ENCODE measurements around the gene SCO1.
A peak's percentile ranks its signal among the peaks of the same experiment; 100 is the strongest.

SCO1 gene

GRCh38 chr17:10653987-10654386, 43.3 kb downstream of the SCO1 start:
- H3K4me3 ChIP-seq (ENCODE audit: low read depth, low read length): no peak overlapping the region
- no peak for TF ChIP-seq CTCF (IDR thresholded peaks at IDR 0.05; ENCODE audit: borderline replicate concordance, insufficient read depth, low read depth, low read length)

GRCh38 chr17:10652984-10653659, 44.2 kb downstream of the SCO1 start:
- no peak overlapping the region for H3K4me3 ChIP-seq (ENCODE audit: low read depth, low read length)
- no peak for TF ChIP-seq CTCF (IDR thresholded peaks at IDR 0.05; ENCODE audit: borderline replicate concordance, insufficient read depth, low read depth, low read length)

GRCh38 chr17:10651927-10652326, 45.4 kb downstream of the SCO1 start:
- H3K4me3 ChIP-seq (ENCODE audit: low read depth, low read length): no peak overlapping the region
- TF ChIP-seq CTCF (IDR thresholded peaks at IDR 0.05; ENCODE audit: borderline replicate concordance, insufficient read depth, low read depth, low read length): no peak

- no peak for TF ChIP-seq CTCF (IDR thresholded peaks at IDR 0.05; ENCODE audit: borderline replicate concordance, insufficient read depth, low read depth, low read length)
- no peak overlapping the region for H3K4me3 ChIP-seq (ENCODE audit: low read depth, low read length)
Measured at GRCh38 chr17:10649602-10650001, 47.7 kb downstream of the SCO1 start.

GRCh38 chr17:10648956-10649355, 48.4 kb downstream of the SCO1 start:
- no peak for TF ChIP-seq CTCF (IDR thresholded peaks at IDR 0.05; ENCODE audit: borderline replicate concordance, insufficient read depth, low read depth, low read length)
- H3K4me3 ChIP-seq (ENCODE audit: low read depth, low read length): no peak overlapping the region

- no peak for TF ChIP-seq CTCF (IDR thresholded peaks at IDR 0.05; ENCODE audit: borderline replicate concordance, insufficient read depth, low read depth, low read length)
- no peak overlapping the region for H3K4me3 ChIP-seq (ENCODE audit: low read depth, low read length)
Measured at GRCh38 chr17:10648381-10648780, 49.0 kb downstream of the SCO1 start.

- H3K4me3 ChIP-seq (ENCODE audit: low read depth, low read length): no peak overlapping the region
- peak; percentile 80 for TF ChIP-seq CTCF (IDR thresholded peaks at IDR 0.05; ENCODE audit: borderline replicate concordance, insufficient read depth, low read depth, low read length)
Measured at GRCh38 chr17:10646392-10646990, 50.8 kb downstream of the SCO1 start.
